H9 (cell line): ENCODE data around the gene ZNF560. TPM values are rescaled to one million over a fixed set of nuclear protein-coding genes. Genes with fewer than 3 reads are reported as not detected.

Experiments used
- DNase-seq: peaks from one replicate; pipeline ENCODE4 v3.0.0-alpha.2; 2017
- H2AFZ ChIP-seq: one replicate; pipeline ENCODE4 v1.6.1; 2013; ENCODE audit warnings: mild to moderate bottlenecking, low read length, control low read depth, moderate library complexity
- H2AK5ac ChIP-seq: 2 replicates; pipeline ENCODE4 v1.6.1; 2013; ENCODE audit warnings: low read length, control low read depth, mixed read lengths; ENCODE audit not compliant: insufficient read length
- H2BK120ac ChIP-seq: one replicate; pipeline ENCODE4 v1.6.1; 2013; ENCODE audit warnings: low read depth, mild to moderate bottlenecking, low read length, control low read depth, inconsistent platforms; ENCODE audit not compliant: poor library complexity, severe bottlenecking
- H2BK12ac ChIP-seq: 2 replicates; pipeline ENCODE4 v1.6.1; 2013; ENCODE audit warnings: low read length, control low read depth, mixed read lengths, low read depth; ENCODE audit not compliant: insufficient read length
- H2BK15ac ChIP-seq: 2 replicates; pipeline ENCODE4 v1.6.1; 2013; ENCODE audit warnings: low read depth, low read length, control low read depth
- H2BK20ac ChIP-seq: one replicate; pipeline ENCODE4 v1.6.1; 2013; ENCODE audit warnings: low read depth, mild to moderate bottlenecking, low read length, control low read depth, inconsistent platforms; ENCODE audit not compliant: poor library complexity, severe bottlenecking
- H2BK5ac ChIP-seq: 2 replicates; pipeline ENCODE4 v1.6.1; 2013; ENCODE audit warnings: low read length, control low read depth, mixed read lengths; ENCODE audit not compliant: insufficient read length
- H3K14ac ChIP-seq: 2 replicates; pipeline ENCODE4 v1.6.1; 2013; ENCODE audit warnings: low read length, control low read depth; ENCODE audit not compliant: insufficient read depth
- H3K18ac ChIP-seq: 2 replicates; pipeline ENCODE4 v1.6.1; 2013; ENCODE audit warnings: low read depth, mild to moderate bottlenecking, mixed read lengths, low read length, control low read depth; ENCODE audit not compliant: insufficient read length
- H3K23ac ChIP-seq: 2 replicates; pipeline ENCODE4 v1.6.1; 2013; ENCODE audit warnings: low read length, control low read depth, mixed read lengths, low read depth; ENCODE audit not compliant: insufficient read length
- H3K23me2 ChIP-seq: 2 replicates; pipeline ENCODE4 v1.6.1; 2013; ENCODE audit warnings: low read depth, mild to moderate bottlenecking, mixed read lengths, low read length, control low read depth; ENCODE audit not compliant: insufficient read length, poor library complexity, severe bottlenecking
- H3K27ac ChIP-seq: 2 replicates; pipeline ENCODE4 v1.5.1; 2013; ENCODE audit warnings: low read length, control low read depth, mixed read lengths, low read depth; ENCODE audit not compliant: insufficient read length
- H3K27me3 ChIP-seq: 2 replicates; pipeline ENCODE4 v1.6.1; 2013; ENCODE audit warnings: low read length, control low read depth, inconsistent platforms; ENCODE audit not compliant: insufficient read depth
- H3K4ac ChIP-seq: 2 replicates; pipeline ENCODE4 v1.6.1; 2013; ENCODE audit warnings: low read depth, mild to moderate bottlenecking, control low read depth, inconsistent platforms, low read length, moderate library complexity
- H3K4me1 ChIP-seq: 2 replicates; pipeline ENCODE4 v1.6.1; 2013; ENCODE audit warnings: low read length, control low read depth, inconsistent platforms; ENCODE audit not compliant: insufficient read depth
- H3K4me2 ChIP-seq: 2 replicates; pipeline ENCODE4 v1.6.1; 2013; ENCODE audit warnings: low read length, control low read depth, mixed read lengths; ENCODE audit not compliant: insufficient read length, insufficient read depth
- H3K56ac ChIP-seq: 2 replicates; pipeline ENCODE4 v1.6.1; 2013; ENCODE audit warnings: low read depth, mild to moderate bottlenecking, mixed read lengths, low read length, control low read depth; ENCODE audit not compliant: insufficient read length
- H3K79me1 ChIP-seq: 2 replicates; pipeline ENCODE4 v1.6.1; 2013; ENCODE audit warnings: low read depth, mild to moderate bottlenecking, moderate library complexity, low read length, control low read depth, inconsistent platforms; ENCODE audit not compliant: insufficient read depth, poor library complexity, severe bottlenecking
- H3K79me2 ChIP-seq: 2 replicates; pipeline ENCODE4 v1.6.1; 2013; ENCODE audit warnings: low read length, control low read depth, inconsistent platforms; ENCODE audit not compliant: insufficient read depth
- H3K9ac ChIP-seq: 2 replicates; pipeline ENCODE4 v1.6.1; 2013; ENCODE audit warnings: low read length, control low read depth, mixed read lengths; ENCODE audit not compliant: insufficient read length; ENCODE audit errors: extremely low read depth
- H3K9me3 ChIP-seq: one replicate; pipeline ENCODE4 v1.6.1; 2013; ENCODE audit warnings: low read depth, low read length, inconsistent platforms; ENCODE audit not compliant: control insufficient read depth
- H3T11ph ChIP-seq: one replicate; pipeline ENCODE4 v1.6.1; 2013; ENCODE audit warnings: mild to moderate bottlenecking, low read length, control low read depth, inconsistent platforms
- H4K20me1 ChIP-seq: one replicate; pipeline ENCODE4 v1.6.1; 2013; ENCODE audit not compliant: control insufficient read depth, insufficient read length, insufficient read depth
- H4K5ac ChIP-seq: 2 replicates; pipeline ENCODE4 v1.6.1; 2013; ENCODE audit warnings: low read depth, mild to moderate bottlenecking, mixed read lengths, low read length, control low read depth; ENCODE audit not compliant: insufficient read length
- H4K8ac ChIP-seq: replicated peaks from 2 replicates; pipeline ENCODE4 v1.6.1; 2013; ENCODE audit warnings: low read length, control low read depth, mixed read lengths, low read depth; ENCODE audit not compliant: insufficient read length
- H4K91ac ChIP-seq: 2 replicates; pipeline ENCODE4 v1.6.1; 2013; ENCODE audit warnings: low read depth, mild to moderate bottlenecking, moderate library complexity, mixed read lengths, low read length, control low read depth; ENCODE audit not compliant: insufficient read length
- H3K27ac Mint-ChIP-seq, 3 experiments: 2 replicates in 2 of 3; 3 replicates in 1 of 3; pipeline ENCODE4 v1.8.0; 2020 to 2021; ENCODE audit warnings: mixed read lengths in 3 of 3, mild to moderate bottlenecking in 1 of 3, moderate library complexity in 1 of 3
- H3K27me3 Mint-ChIP-seq: 2 replicates; pipeline ENCODE4 v1.8.0; 2021; ENCODE audit warnings: low read depth, mild to moderate bottlenecking, moderate library complexity, mixed read lengths
- H3K36me3 Mint-ChIP-seq, 3 experiments: 2 replicates in 2 of 3; 3 replicates in 1 of 3; pipeline ENCODE4 v1.8.0; 2020 to 2021; ENCODE audit warnings: low read depth in 3 of 3, mixed read lengths in 3 of 3; ENCODE audit not compliant: insufficient read depth in 1 of 3
- H3K4me1 Mint-ChIP-seq, 2 experiments: 2 replicates each; pipeline ENCODE4 v1.8.0; 2020; ENCODE audit warnings: mixed read lengths in 2 of 2
- H3K4me3 Mint-ChIP-seq, 2 experiments: 2 replicates in 1 of 2; 3 replicates in 1 of 2; pipeline ENCODE4 v1.8.0; 2020 to 2021; ENCODE audit warnings: mild to moderate bottlenecking in 2 of 2, mixed read lengths in 2 of 2, moderate library complexity in 1 of 2
- H3K9me3 Mint-ChIP-seq, 2 experiments: 2 replicates in 1 of 2; 3 replicates in 1 of 2; pipeline ENCODE4 v1.8.0; 2020; ENCODE audit warnings: mild to moderate bottlenecking in 2 of 2, mixed read lengths in 2 of 2, moderate library complexity in 1 of 2
- CTCF ChIP-seq: fragments of 200-600 bp; sonication (generic); conservative IDR thresholded peaks from 3 replicates; pipeline ENCODE4 v1.8.0; 2021; ENCODE audit warnings: antibody characterized with exemption, mild to moderate bottlenecking
- WGBS: extraction: QIAGEN DNeasy Blood & Tissue Kit; methylation state at CpG from one replicate; pipeline ENCODE4 v1.1.7; 2013; ENCODE audit warnings: missing lambda C conversion rate, low lambda C conversion rate, mixed read lengths; ENCODE audit not compliant: insufficient read length; ENCODE audit errors: extremely low coverage; 5-methylcytosine and 5-hydroxymethylcytosine counted together
- total RNA-seq: library from RNA; stranded (reverse); gene quantifications from 2 replicates; pipeline ENCODE4 v1.2.1, GENCODE V29; 2021

Gene ZNF560
- total RNA-seq, 1 experiment from 2014 or later = not detected

GRCh38 chr19:9507285-9507684 is 8.9 kb upstream of the ZNF560 start:
- DNase-seq = no peak
- H3K9me3 Mint-ChIP-seq = peaks cover 84% of the 10 kb centered on the region in 2 experiments
- Histone ChIP-seq H3K14ac (no peak overlapping the region), H3K79me2 (no peaks in the 10 kb centered on the region), H3K4me2 (no peak overlapping the region), H2BK120ac (no peak overlapping the region), H3K18ac (no peak overlapping the region), H2AFZ (no peak overlapping the region), H2BK20ac (no peak overlapping the region), H2BK15ac (no peak overlapping the region), H2AK5ac (no peak overlapping the region), H2BK5ac (no peak overlapping the region), H3K23me2 (no peaks in the 10 kb centered on the region), H3K79me1 (no peaks in the 10 kb centered on the region), H3T11ph (no peak overlapping the region), H3K56ac (no peak overlapping the region), H3K4me1 (no peaks in the 10 kb centered on the region), H3K4ac (no peak overlapping the region), H4K8ac (no peak overlapping the region), H4K5ac (no peak overlapping the region), H3K23ac (no peak overlapping the region), H3K27ac (no peak overlapping the region), H3K27me3 (no peaks in the 10 kb centered on the region), H4K91ac (no peak overlapping the region), H4K20me1 (no peaks in the 10 kb centered on the region), H3K9ac (no peak overlapping the region), H2BK12ac (no peak overlapping the region), H3K9me3 (peaks cover 50% of the 10 kb centered on the region)
- peaks cover 2% of the 10 kb centered on the region; the same call in 1 of the 2 replicates for H3K27me3 Mint-ChIP-seq
- TF ChIP-seq CTCF = no peak
- H3K4me3 Mint-ChIP-seq = no peak overlapping the region
- no CpG with 5 or more reads among the region's 3 CpGs for WGBS
- peaks cover 0 to 25% (median 4%) of the 10 kb centered on the region in 3 experiments; a peak in 6 of 7 replicates for H3K36me3 Mint-ChIP-seq
- no peak overlapping the region for H3K27ac Mint-ChIP-seq
- no peaks in the 10 kb centered on the region for H3K4me1 Mint-ChIP-seq
